A549 (cell line): ENCODE results near the gene ATP8B4. TPM values are rescaled to one million over a fixed set of nuclear protein-coding genes. Genes with fewer than 3 reads are reported as not detected.

Experiments used
- ATAC-seq, 2 experiments: fragments of 200-7000 bp in 1 of 2; fragments of >200 bp in 1 of 2; cut with Nextera tagmentation in 1 of 2; cut with Tn5 transposase in 1 of 2; 3 replicates each; pipeline versions ENCODE4 v1.8.0 to v1.9.1; 2018 to 2020; ENCODE audit warnings: mild to moderate bottlenecking in 1 of 2, moderate library complexity in 1 of 2
- CTCF ChIA-PET: fragments of 300-600 bp; sonication (Branson Sonifier 250); formaldehyde crosslinking; extraction: SDS; loops from one replicate; lab custom pipeline; 2021; ENCODE audit warnings: antibody characterized with exemption, inconsistent platforms; lab: Yijun Ruan, JAX
- POLR2A ChIA-PET: fragments of 350-600 bp; formaldehyde crosslinking; extraction: SDS; loops from one replicate; lab custom pipeline; 2021; ENCODE audit warnings: antibody characterized with exemption, inconsistent platforms; lab: Yijun Ruan, JAX
- DNase-seq, 2 experiments: peaks; one replicate each; pipeline versions ENCODE4 v3.0.0 to v3.0.0-alpha.2; 2011 to 2016; ENCODE audit warnings: low read depth in 1 of 2, low spot score in 1 of 2
- FAIRE-seq: peaks from 2 replicates; lab custom pipeline; 2011; peaks lifted over from hg19 to GRCh38; lab: Jason Lieb, UNC
- H3K27ac ChIP-seq, 2 experiments: fragments of >200 bp; sonication (Bioruptor Twin); formaldehyde crosslinking; 3 replicates each; pipeline ENCODE4 v1.5.1; 2016 to 2017
- H3K4me1 ChIP-seq: fragments of >200 bp; sonication (Bioruptor Twin); formaldehyde crosslinking; 3 replicates; pipeline ENCODE4 v1.6.1; 2016
- H3K4me2 ChIP-seq: fragments of >200 bp; sonication (Bioruptor Twin); formaldehyde crosslinking; 3 replicates; pipeline ENCODE4 v1.6.1; 2016
- H3K4me3 ChIP-seq: fragments of >200 bp; sonication (Bioruptor Twin); formaldehyde crosslinking; 3 replicates; pipeline ENCODE4 v1.5.1; 2016
- H3K9me3 ChIP-seq: fragments of >200 bp; sonication (Bioruptor Twin); formaldehyde crosslinking; 3 replicates; pipeline ENCODE4 v1.6.1; 2016
- CBX2 ChIP-seq: fragments of 200-600 bp; sonication (generic); IDR thresholded peaks from 2 replicates; pipeline ENCODE4 v1.6.1; 2016; ENCODE audit warnings: low read depth, mild to moderate bottlenecking, borderline replicate concordance
- EHMT2 ChIP-seq: fragments of 200-600 bp; sonication (generic); IDR thresholded peaks from 2 replicates; pipeline ENCODE4 v1.6.1; 2016; ENCODE audit warnings: antibody characterized with exemption, low read depth, mild to moderate bottlenecking, moderate library complexity
- EP300 ChIP-seq, 2 experiments: fragments of >200 bp; sonication (Bioruptor Twin); formaldehyde crosslinking; IDR thresholded peaks; 2 replicates in 1 of 2; 3 replicates in 1 of 2; pipeline ENCODE4 v1.6.1; 2016 to 2017
- ESRRA ChIP-seq: fragments of 150-350 bp; IDR thresholded peaks from 2 replicates; pipeline ENCODE4 v1.6.1; 2014; ENCODE audit warnings: mild to moderate bottlenecking, low read length, borderline replicate concordance
- FOSL2 ChIP-seq, 2 experiments: fragments of 450-650 bp in 1 of 2; fragments of >200 bp in 1 of 2; sonication (Bioruptor Twin) in 1 of 2; formaldehyde crosslinking; IDR thresholded peaks; 2 replicates each; pipeline versions ENCODE4 v1.5.0 to v1.6.1; 2016 to 2020; ENCODE audit warnings: mild to moderate bottlenecking in 1 of 2, moderate library complexity in 1 of 2
- HEYL ChIP-seq: fragments of 250-450 bp; sonication (Bioruptor Pico); IDR thresholded peaks from 2 replicates; pipeline ENCODE4 v1.8.0; 2021; ENCODE audit warnings: mild to moderate bottlenecking, moderate library complexity
- HOXA7 ChIP-seq: fragments of 250-450 bp; sonication (Bioruptor Pico); IDR thresholded peaks from 2 replicates; pipeline ENCODE4 v1.5.0; 2020; ENCODE audit warnings: mild to moderate bottlenecking, moderate library complexity
- JUNB ChIP-seq: fragments of >200 bp; sonication (Bioruptor Twin); formaldehyde crosslinking; IDR thresholded peaks from 2 replicates; pipeline ENCODE4 v1.6.1; 2016
- KDM5A ChIP-seq: fragments of 200-600 bp; sonication (generic); IDR thresholded peaks from 2 replicates; pipeline ENCODE4 v1.6.1; 2016; ENCODE audit warnings: antibody characterized with exemption, mild to moderate bottlenecking
- PHF8 ChIP-seq: fragments of 200-600 bp; sonication (generic); IDR thresholded peaks from 2 replicates; pipeline ENCODE4 v1.6.1; 2016; ENCODE audit warnings: low read depth, mild to moderate bottlenecking, antibody characterized with exemption, moderate library complexity, borderline replicate concordance
- POLR2A ChIP-seq: IDR thresholded peaks from 2 replicates; pipeline ENCODE4 v1.6.1; 2012; ENCODE audit warnings: mild to moderate bottlenecking, low read length
- POLR2AphosphoS2 ChIP-seq: conservative IDR thresholded peaks from 2 replicates; pipeline ENCODE4 v1.6.1; 2012; ENCODE audit warnings: low read length, improper control_type of control experiment, inconsistent platforms
- RCOR1 ChIP-seq: fragments of 150-350 bp; IDR thresholded peaks from 2 replicates; pipeline ENCODE4 v1.6.1; 2014; ENCODE audit warnings: antibody characterized with exemption, low read length, low read depth
- REST ChIP-seq: fragments of 200-600 bp; sonication (generic); IDR thresholded peaks from 2 replicates; pipeline ENCODE4 v1.6.1; 2016; ENCODE audit warnings: antibody characterized with exemption, mild to moderate bottlenecking, moderate library complexity
- RFX5 ChIP-seq: fragments of 450-650 bp; IDR thresholded peaks from 2 replicates; pipeline ENCODE4 v1.7.1; 2014; ENCODE audit warnings: antibody characterized with exemption, mild to moderate bottlenecking, moderate library complexity
- TFCP2L1 ChIP-seq: fragments of 250-450 bp; sonication (Bioruptor Pico); IDR thresholded peaks from 2 replicates; pipeline ENCODE4 v1.5.0; 2021; ENCODE audit warnings: mild to moderate bottlenecking
- ZNF302 ChIP-seq: fragments of 250-450 bp; sonication (Bioruptor Pico); IDR thresholded peaks from 2 replicates; pipeline ENCODE4 v1.9.0; 2021; ENCODE audit warnings: inconsistent platforms, mild to moderate bottlenecking, moderate library complexity
- WGBS: methylation state at CpG from one replicate; pipeline ENCODE4 v1.1.6; 2017; ENCODE audit errors: missing lambda C conversion rate; 5-methylcytosine and 5-hydroxymethylcytosine counted together
- polyA plus RNA-seq, 4 experiments: library from polyadenylated mRNA; depleted of rRNA in 3 of 4; stranded (reverse); fragments of >200 nt; fragmentation: RNase III in 1 of 4; extraction: RNeasy Plus Mini Kit Qiagen cat#74134 plus additional on column Dnase treatment in 1 of 4; gene quantifications; 2 replicates in 3 of 4; 3 replicates in 1 of 4; pipeline ENCODE4 v1.2.3, GENCODE V29; 2011 to 2017
- TF ChIP-seq, protein P1 (sequence below): fragments of 250-450 bp; sonication (Bioruptor Pico); IDR thresholded peaks from 2 replicates; pipeline ENCODE4 v1.5.0; 2020; ENCODE audit warnings: low read depth, mild to moderate bottlenecking, moderate library complexity
- TF ChIP-seq, protein P2 (sequence below): fragments of >200 bp; sonication (Bioruptor Twin); formaldehyde crosslinking; IDR thresholded peaks from 3 replicates; pipeline ENCODE4 v1.5.1; 2016
- TF ChIP-seq, protein P3 (sequence below): IDR thresholded peaks from 2 replicates; pipeline ENCODE4 v1.6.1; 2012; ENCODE audit warnings: low read depth, borderline replicate concordance

The ATP8B4 gene
- polyA plus RNA-seq, 2 of the 4 experiments (the other 2 are of a cell fraction), result 0.88 to 1.7 TPM

DNA sequence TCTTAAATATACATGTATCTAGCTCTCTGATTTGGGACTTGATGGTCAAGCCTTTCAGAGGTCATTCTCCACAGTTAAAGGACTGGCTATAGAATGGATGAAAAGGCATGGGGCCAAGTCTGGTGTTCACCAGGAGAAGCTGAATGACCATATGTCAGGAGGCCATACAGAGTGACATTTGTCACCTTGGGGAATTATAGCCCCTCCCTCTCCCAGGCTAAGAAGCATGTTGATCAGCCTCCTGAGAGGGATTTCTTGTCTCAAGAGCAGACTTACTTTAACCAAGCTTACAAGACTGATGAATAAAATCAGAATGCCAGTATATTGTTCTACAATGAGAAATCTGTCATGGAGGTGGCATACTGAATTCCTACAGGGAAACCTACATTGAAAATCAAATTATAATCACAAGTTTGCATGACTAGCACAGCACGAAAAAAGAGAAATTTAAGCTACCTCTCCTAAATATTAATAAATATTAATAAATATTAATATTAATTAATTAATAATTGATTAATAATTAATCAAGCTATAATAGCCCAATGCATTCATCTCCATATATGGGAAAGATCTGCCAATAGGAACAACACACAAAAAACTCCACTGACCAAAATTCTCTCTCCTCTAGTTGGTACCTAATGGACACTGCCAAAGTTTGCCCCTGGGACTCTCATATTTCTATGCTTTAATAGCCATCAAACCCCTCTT, 47.3 kb downstream of the ATP8B4 start:
- Histone ChIP-seq H3K9me3 (no peaks in the 10 kb centered on the region), H3K4me1 (no peaks in the 10 kb centered on the region), H3K27ac (no peak overlapping the region), H3K4me2 (no peak overlapping the region), H3K4me3 (no peak overlapping the region)
- DNase-seq (no peak), ATAC-seq (no peak), FAIRE-seq (no peak)
- 47% methylated on average over 1 of the region's 1 CpG for WGBS
- POLR2A ChIA-PET, result no interaction called here
- TF ChIP-seq HEYL (CRISPR knock-in tag) (no peak), PHF8 (no peak), EHMT2 (no peak), HOXA7 (CRISPR knock-in tag) (no peak), EP300 (IDR thresholded peaks at IDR 0.05) (no peak), ESRRA (no peak), ZNF302 (no peak), FOSL2 (IDR thresholded peaks at IDR 0.05) (no peak), FOSL2 (CRISPR knock-in tag; IDR thresholded peaks at IDR 0.05) (no peak), CBX2 (no peak), POLR2A (no peak), KDM5A (no peak), POLR2AphosphoS2 (no peak)
- TF ChIP-seq, protein P1, sequence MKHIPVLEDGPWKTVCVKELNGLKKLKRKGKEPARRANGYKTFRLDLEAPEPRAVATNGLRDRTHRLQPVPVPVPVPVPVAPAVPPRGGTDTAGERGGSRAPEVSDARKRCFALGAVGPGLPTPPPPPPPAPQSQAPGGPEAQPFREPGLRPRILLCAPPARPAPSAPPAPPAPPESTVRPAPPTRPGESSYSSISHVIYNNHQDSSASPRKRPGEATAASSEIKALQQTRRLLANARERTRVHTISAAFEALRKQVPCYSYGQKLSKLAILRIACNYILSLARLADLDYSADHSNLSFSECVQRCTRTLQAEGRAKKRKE (CRISPR knock-in tag), result no peak
- TF ChIP-seq, protein P2, sequence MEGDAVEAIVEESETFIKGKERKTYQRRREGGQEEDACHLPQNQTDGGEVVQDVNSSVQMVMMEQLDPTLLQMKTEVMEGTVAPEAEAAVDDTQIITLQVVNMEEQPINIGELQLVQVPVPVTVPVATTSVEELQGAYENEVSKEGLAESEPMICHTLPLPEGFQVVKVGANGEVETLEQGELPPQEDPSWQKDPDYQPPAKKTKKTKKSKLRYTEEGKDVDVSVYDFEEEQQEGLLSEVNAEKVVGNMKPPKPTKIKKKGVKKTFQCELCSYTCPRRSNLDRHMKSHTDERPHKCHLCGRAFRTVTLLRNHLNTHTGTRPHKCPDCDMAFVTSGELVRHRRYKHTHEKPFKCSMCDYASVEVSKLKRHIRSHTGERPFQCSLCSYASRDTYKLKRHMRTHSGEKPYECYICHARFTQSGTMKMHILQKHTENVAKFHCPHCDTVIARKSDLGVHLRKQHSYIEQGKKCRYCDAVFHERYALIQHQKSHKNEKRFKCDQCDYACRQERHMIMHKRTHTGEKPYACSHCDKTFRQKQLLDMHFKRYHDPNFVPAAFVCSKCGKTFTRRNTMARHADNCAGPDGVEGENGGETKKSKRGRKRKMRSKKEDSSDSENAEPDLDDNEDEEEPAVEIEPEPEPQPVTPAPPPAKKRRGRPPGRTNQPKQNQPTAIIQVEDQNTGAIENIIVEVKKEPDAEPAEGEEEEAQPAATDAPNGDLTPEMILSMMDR, result no peak
- TF ChIP-seq, protein P3, sequence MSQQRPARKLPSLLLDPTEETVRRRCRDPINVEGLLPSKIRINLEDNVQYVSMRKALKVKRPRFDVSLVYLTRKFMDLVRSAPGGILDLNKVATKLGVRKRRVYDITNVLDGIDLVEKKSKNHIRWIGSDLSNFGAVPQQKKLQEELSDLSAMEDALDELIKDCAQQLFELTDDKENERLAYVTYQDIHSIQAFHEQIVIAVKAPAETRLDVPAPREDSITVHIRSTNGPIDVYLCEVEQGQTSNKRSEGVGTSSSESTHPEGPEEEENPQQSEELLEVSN, result no peak
- CTCF ChIA-PET, result interaction anchor here (0.6 to 1.2 kb wide), 5 partner anchors 10 to 222 kb away, joined by 3 to 4 read pairs (median 3); no protein-coding TSS in a partner anchor

- Histone ChIP-seq H3K4me2 (no peak overlapping the region), H3K4me1 (no peaks in the 10 kb centered on the region), H3K9me3 (no peaks in the 10 kb centered on the region), H3K4me3 (no peak overlapping the region), H3K27ac (no peak overlapping the region)
- FAIRE-seq (no peak), DNase-seq (no peak), ATAC-seq (no peak)
- WGBS, result 71% methylated on average over 3 of the region's 3 CpGs
- ChIA-PET POLR2A (no interaction called here), CTCF (interaction anchor here (0.9 kb wide), 1 partner anchor 15 kb away, joined by 3 read pairs; no protein-coding TSS in a partner anchor)
- TF ChIP-seq RCOR1 (no peak), JUNB (no peak), TFCP2L1 (CRISPR knock-in tag) (no peak), RFX5 (no peak), PHF8 (no peak), REST (no peak), ZNF302 (no peak)
- TF ChIP-seq, protein P3, result no peak
These were observed 51.0 kb downstream of the ATP8B4 start for GRCh38 chr15:50068016-50068415.
